Activated T-cell treated with anti-CD3 and anti-CD28 coated beads for 4 hours (primary cell): ENCODE measurements around the gene DNMT1.

Source experiments
- DNase-seq: peaks from one replicate; pipeline ENCODE4 v3.0.0-alpha.2; 2020

Gene DNMT1

DNA sequence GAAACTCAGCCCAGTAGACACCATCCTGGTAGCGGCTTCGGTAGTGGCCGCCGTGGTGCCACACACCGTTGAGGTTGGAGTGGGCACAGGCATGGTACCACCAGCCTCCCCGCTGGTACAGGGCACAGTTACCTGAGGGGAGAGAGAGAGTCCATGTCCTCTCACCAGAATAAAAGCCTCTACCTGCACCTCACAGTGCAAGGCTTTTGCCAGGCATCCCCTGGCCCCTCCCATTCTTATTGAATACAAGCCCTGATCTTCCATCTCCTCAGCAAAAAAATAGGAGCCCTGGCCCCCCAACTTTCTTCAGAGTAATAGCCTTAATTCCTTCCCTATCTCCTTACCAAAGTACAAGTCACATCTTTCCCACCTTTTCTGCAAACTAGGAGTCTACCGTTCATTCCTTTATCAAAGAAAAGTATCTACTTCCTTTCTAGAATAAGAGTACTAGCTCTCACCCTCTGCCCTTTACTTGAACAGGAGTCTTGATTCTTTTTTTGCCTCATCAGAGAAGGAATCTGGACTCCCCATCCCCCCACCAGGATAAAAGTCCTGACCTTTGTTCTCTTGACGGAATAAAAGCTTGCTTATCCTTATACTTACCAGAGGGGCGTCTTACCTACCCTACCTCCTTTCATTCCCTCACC lies 102.0 kb downstream of the DNMT1 start:
- no peak for DNase-seq

DNA sequence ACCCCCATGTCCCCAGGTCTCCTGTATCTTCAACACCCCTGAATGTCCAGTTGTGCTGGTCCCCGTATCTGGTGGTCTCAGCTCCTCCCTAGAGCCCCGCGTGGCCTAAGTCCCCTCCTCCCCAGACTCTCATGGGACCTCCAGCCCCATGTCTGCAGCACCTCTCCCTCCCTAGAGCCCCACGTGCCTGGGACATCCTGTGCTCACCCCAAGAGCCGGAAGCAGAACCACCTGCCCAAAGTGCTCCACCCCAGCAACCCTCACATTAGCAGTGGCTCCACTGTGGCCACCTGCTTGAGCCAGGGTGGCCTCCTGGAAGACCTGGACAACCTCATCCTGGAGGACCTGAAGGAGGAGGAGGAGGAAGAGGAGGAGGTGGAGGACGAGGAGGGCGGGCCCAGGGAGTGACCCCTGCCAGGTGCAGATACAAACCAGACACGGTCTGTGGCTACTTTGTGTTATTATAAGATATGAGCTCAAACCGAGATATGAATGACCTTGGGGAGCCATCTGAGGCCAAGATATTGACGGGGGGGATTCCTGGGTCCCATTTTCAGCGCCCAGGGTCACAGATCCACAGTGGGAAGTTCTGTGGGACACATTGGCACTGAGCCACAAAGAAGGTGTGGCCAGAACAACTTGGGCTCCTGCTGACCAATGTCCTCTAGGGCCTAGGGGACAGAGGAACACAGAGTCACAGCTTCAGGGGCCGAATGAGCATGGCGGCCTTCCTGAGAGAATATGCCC lies 102.7 kb downstream of the DNMT1 start:
- no peak for DNase-seq

DNA sequence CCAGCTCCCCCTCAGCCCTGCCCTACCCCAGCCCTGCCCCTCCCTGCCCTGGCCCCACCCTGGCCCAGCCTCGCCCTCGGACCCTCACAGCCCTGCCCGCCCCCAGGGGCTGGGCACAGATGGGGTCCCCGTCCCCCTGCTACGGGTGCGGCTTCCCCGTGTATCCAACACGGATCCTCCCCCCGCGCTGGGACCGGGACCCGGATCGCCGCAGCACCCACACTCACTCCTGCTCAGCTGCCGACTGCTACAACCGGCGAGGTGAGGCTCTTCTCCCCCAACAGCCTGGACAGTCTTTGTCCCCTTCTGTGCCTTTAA lies 103.4 kb downstream of the DNMT1 start:
- DNase-seq = no peak

- DNase-seq = no peak
Observed at GRCh38 chr19:10089801-10090375, 104.9 kb downstream of the DNMT1 start.

GRCh38 chr19:10088949-10089554 lies 105.7 kb downstream of the DNMT1 start:
- DNase-seq = no peak

DNA sequence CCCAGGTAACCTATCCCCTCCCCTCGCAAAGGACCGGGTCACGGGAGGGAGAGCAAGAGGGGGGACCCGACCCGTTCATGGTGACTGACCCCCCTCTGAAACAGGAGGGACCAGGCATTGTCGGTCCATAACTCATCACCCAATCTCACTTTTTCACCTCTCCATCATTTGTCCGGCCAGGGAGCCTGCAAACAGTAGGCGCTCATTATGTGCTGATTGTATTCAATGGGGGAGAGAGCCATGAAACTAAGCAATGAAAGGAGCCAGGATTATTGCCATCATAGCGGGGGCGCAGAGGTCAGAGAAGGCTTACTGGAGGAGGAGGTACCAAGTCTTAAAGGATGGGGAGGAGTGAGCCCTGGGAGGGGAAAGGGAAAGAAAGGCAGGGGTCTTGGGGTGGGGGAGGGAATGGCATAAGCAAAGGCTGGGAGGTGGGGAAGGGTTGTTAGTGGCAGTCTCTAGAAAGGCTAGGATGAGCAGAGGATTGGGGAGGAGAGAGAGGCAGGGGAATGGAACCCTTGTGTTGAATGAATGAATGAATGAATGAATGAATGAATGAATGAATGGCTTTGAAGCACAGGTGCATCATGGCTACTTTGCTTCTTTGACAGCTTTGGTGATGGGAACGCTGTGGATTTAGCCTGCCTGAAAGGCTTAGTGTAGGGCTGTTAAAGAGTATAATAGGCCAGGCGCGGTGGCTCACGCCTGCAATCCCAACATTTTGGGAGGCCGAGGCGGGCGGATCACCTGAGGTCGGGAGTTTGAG lies 107.3 kb downstream of the DNMT1 start:
- DNase-seq = no peak

DNA sequence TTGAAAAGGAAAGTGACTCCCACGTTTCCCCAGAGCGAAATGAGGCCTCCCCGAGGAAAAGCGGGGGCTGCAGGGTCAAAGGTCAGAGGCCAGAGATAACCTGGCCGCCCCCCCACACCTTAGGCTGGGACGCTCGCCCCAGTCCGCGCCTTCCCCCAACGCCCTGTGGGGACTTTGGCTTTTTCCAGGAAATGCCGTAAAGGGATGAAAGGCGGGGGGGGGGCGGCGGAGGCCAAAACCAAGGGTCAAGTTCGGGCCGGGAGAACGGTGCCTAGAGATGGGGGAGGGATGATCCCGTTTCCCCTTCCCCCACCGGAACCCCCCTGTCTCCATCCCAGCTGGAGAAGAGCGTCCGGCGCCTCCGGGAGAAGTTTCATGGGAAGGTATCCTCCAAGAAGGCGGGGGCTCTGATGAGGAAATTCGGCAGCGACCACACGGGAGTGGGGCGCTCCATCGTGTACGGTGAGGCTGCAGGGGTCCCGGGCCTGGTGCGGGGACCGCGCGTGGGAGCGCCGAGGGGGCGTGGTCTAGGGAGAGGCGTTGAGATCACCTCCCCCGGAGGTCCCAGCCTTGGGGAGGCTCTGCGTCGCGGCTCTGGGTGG lies 108.1 kb downstream of the DNMT1 start:
- DNase-seq = peak; percentile 53

GRCh38 chr19:10085641-10086590 lies 108.8 kb downstream of the DNMT1 start, which contains the start of gene SHFL:
Gene SHFL, plus strand, starts transcription at chr19:10086317. Its CDS starts 111 bp downstream, at chr19:10086428.
- DNase-seq = peak; percentile 81

DNA sequence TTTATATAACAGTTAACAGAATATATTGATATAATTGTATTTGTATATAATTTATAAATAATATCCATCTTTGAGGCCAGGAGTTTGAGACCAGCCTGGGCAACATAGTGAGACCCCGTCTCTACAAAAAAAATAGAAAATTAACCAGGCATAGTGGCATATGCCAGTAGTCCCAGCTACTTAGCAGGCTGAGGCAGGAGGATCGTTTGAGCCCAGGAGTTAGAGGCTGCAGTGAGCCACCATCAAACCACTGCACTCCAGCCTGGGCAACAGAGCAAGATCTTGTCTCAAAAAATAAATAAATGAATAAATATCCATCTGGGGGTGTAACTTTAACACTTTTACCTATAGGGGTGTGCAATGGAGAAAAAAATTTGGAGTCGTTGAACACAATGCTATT lies 110.0 kb downstream of the DNMT1 start:
- no peak for DNase-seq

- DNase-seq = no peak
Observed at GRCh38 chr19:10083911-10084310, 110.8 kb downstream of the DNMT1 start.
